Measurements from ENCODE around the gene BTRC. TPM values are rescaled to one million over a fixed set of nuclear protein-coding genes. Genes with fewer than 3 reads are reported as not detected.

Gene BTRC
- polyA plus RNA-seq, 3 donors, result 2.8 to 4.3 (median 3.1) TPM

- Histone ChIP-seq H3K4me1 (ENCODE audit: control insufficient read depth in 1 of 2, insufficient read depth in 2 of 2, low read length in 2 of 2) (peaks cover 17 to 25% of the 10 kb centered on the region in 2 donors), H3K36me3 (replicated peaks in 1 of 2; ENCODE audit: control insufficient read depth in 1 of 2, insufficient read depth in 2 of 2, low read length in 2 of 2) (no peaks in the 10 kb centered on the region), H3K27me3 (ENCODE audit: control insufficient read depth in 2 of 2, insufficient read depth in 2 of 2, low read length in 2 of 2) (peaks cover 38 to 54% of the 10 kb centered on the region in 2 donors), H3K9ac (ENCODE audit: insufficient read depth, low read length, poor library complexity, severe bottlenecking) (no peak overlapping the region), H2AFZ (ENCODE audit: insufficient read depth, low read depth, low read length, poor library complexity, severe bottlenecking) (no peak overlapping the region), H3K4me3 (replicated peaks in 1 of 3; ENCODE audit: low read depth in 2 of 3, low read length in 3 of 3) (no peak overlapping the region), H3K9me3 (replicated peaks in 1 of 2; ENCODE audit: control insufficient read depth in 1 of 2, insufficient read depth in 1 of 2, low read length in 2 of 2) (peaks cover 10% of the 10 kb centered on the region in 2 donors), H3K79me2 (ENCODE audit: insufficient read depth, low read length) (no peaks in the 10 kb centered on the region), H4K20me1 (ENCODE audit: insufficient read depth, low read length) (no peaks in the 10 kb centered on the region), H3K27ac (ENCODE audit: low read depth in 1 of 2, low read length in 2 of 2) (no peak overlapping the region), H3K4me2 (replicated peaks; ENCODE audit: extremely low read depth, low read length, poor library complexity, severe bottlenecking) (no peak overlapping the region)
- intact Hi-C loops (cut with micrococcal nuclease), result loop anchor here in 1 of 2 donors (10.0 kb wide), 1 partner anchor 293 kb away; no protein-coding TSS in a partner anchor
- Mint-ChIP-seq H3K36me3 (peaks cover 0 to 5% of the 10 kb centered on the region in 2 donors), H3K4me3 (peak overlapping the region; percentile 27 to 58), H3K4me1 (peaks cover 22% of the 10 kb centered on the region), H3K9me3 (peaks cover 0 to 13% (median 4%) of the 10 kb centered on the region in 7 donors), H3K27me3 (ENCODE audit: low read depth in 3 of 3) (peaks cover 55 to 67% (median 59%) of the 10 kb centered on the region in 3 donors), H3K27ac (peak overlapping the region in 1 of 7 donors; percentile 15)
- TF ChIP-seq, protein P1, sequence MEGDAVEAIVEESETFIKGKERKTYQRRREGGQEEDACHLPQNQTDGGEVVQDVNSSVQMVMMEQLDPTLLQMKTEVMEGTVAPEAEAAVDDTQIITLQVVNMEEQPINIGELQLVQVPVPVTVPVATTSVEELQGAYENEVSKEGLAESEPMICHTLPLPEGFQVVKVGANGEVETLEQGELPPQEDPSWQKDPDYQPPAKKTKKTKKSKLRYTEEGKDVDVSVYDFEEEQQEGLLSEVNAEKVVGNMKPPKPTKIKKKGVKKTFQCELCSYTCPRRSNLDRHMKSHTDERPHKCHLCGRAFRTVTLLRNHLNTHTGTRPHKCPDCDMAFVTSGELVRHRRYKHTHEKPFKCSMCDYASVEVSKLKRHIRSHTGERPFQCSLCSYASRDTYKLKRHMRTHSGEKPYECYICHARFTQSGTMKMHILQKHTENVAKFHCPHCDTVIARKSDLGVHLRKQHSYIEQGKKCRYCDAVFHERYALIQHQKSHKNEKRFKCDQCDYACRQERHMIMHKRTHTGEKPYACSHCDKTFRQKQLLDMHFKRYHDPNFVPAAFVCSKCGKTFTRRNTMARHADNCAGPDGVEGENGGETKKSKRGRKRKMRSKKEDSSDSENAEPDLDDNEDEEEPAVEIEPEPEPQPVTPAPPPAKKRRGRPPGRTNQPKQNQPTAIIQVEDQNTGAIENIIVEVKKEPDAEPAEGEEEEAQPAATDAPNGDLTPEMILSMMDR (IDR thresholded peaks at IDR 0.05), result no peak
- DNase-seq, result no peak
- WGBS (ENCODE audit: insufficient coverage), result 93% methylated on average over 6 of the region's 17 CpGs
These were observed 214.2 kb downstream of the BTRC start for GRCh38 chr10:101568054-101568745.

DNA sequence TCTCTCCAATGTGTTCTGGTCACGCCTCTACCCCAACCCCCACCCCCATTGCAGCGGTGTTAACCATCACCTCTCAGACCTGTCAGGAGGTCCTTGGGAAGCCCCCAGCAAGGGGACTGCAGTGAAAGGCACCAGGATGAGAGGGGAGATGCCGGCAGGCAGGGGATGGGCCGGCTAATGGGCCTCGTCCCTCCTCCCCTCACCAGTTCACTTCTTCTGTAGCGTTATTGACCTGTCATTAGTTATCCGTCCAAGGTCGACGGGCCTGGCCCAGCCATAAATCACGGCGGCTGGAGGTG lies 215.3 kb downstream of the BTRC start:
- Histone ChIP-seq H3K4me2 (replicated peaks; ENCODE audit: extremely low read depth, low read length, poor library complexity, severe bottlenecking) (peak overlapping the region; percentile 99), H3K36me3 (replicated peaks in 1 of 2; ENCODE audit: control insufficient read depth in 1 of 2, insufficient read depth in 2 of 2, low read length in 2 of 2) (no peaks in the 10 kb centered on the region), H3K79me2 (ENCODE audit: insufficient read depth, low read length) (no peaks in the 10 kb centered on the region), H3K27me3 (ENCODE audit: control insufficient read depth in 2 of 2, insufficient read depth in 2 of 2, low read length in 2 of 2) (peaks cover 38 to 51% of the 10 kb centered on the region in 2 donors), H3K9me3 (replicated peaks in 1 of 2; ENCODE audit: control insufficient read depth in 1 of 2, insufficient read depth in 1 of 2, low read length in 2 of 2) (peaks cover 10 to 11% of the 10 kb centered on the region in 2 donors), H4K20me1 (ENCODE audit: insufficient read depth, low read length) (no peaks in the 10 kb centered on the region), H3K4me3 (replicated peaks in 1 of 3; ENCODE audit: low read depth in 2 of 3, low read length in 3 of 3) (peak overlapping the region in 1 of 3 experiments; percentile 96), H3K4me1 (ENCODE audit: control insufficient read depth in 1 of 2, insufficient read depth in 2 of 2, low read length in 2 of 2) (peaks cover 17 to 25% of the 10 kb centered on the region in 2 donors), H3K9ac (ENCODE audit: insufficient read depth, low read length, poor library complexity, severe bottlenecking) (peak overlapping the region; percentile 73), H3K27ac (ENCODE audit: low read depth in 1 of 2, low read length in 2 of 2) (no peak overlapping the region), H2AFZ (ENCODE audit: insufficient read depth, low read depth, low read length, poor library complexity, severe bottlenecking) (peak overlapping the region; percentile 99)
- Mint-ChIP-seq H3K4me3 (peak overlapping the region; percentile 86 to 91), H3K27me3 (ENCODE audit: low read depth in 3 of 3) (peaks cover 54 to 60% (median 56%) of the 10 kb centered on the region in 3 donors), H3K27ac (no peak overlapping the region), H3K9me3 (peaks cover 0 to 13% (median 6%) of the 10 kb centered on the region in 7 donors), H3K36me3 (peaks cover 2 to 5% of the 10 kb centered on the region in 2 donors), H3K4me1 (peaks cover 22% of the 10 kb centered on the region)
- intact Hi-C loops (cut with micrococcal nuclease), result loop anchor here in 1 of 2 donors (10.0 kb wide), 1 partner anchor 294 kb away; no protein-coding TSS in a partner anchor
- no peak for DNase-seq
- TF ChIP-seq, protein P1 (IDR thresholded peaks at IDR 0.05), result no peak
- WGBS (ENCODE audit: insufficient coverage), result 5% methylated on average over 8 of the region's 11 CpGs
